AG04450 (cell line): ENCODE results near the gene OR6S1. TPM values are rescaled to one million over a fixed set of nuclear protein-coding genes. Genes with fewer than 3 reads are reported as not detected.
A peak's percentile ranks its signal among the peaks of the same experiment; 100 is the strongest.

Experiments used
- CTCF ChIA-PET: fragments of 300-600, 350-600 bp; formaldehyde crosslinking; extraction: SDS; loops from one replicate; lab custom pipeline; 2022; ENCODE audit warnings: antibody characterized with exemption, inconsistent platforms; lab: Charles Lee
- POLR2A ChIA-PET: fragments of 350-600 bp; formaldehyde crosslinking; extraction: SDS; loops from one replicate; lab custom pipeline; 2021; ENCODE audit warnings: antibody characterized with exemption, inconsistent platforms; lab: Yijun Ruan, JAX
- DNase-seq: peaks from one replicate; pipeline ENCODE4 v3.0.0-alpha.2; 2011; ENCODE audit warnings: low read depth, low spot score
- H3K27ac ChIP-seq: one replicate; pipeline ENCODE4 v1.5.1; 2012; ENCODE audit warnings: low read depth, low read length, control low read depth
- H3K27me3 ChIP-seq: one replicate; pipeline ENCODE4 v1.6.0; 2012; ENCODE audit warnings: low read length; ENCODE audit not compliant: control insufficient read depth, insufficient read depth
- H3K4me3 ChIP-seq: 2 replicates; pipeline ENCODE4 v1.5.1; 2011; ENCODE audit warnings: mild to moderate bottlenecking, low read depth, low read length, control low read depth
- H3K9me3 ChIP-seq: 2 replicates; pipeline ENCODE4 v1.5.1; 2012; ENCODE audit warnings: low read length; ENCODE audit not compliant: control insufficient read depth, insufficient read depth
- polyA plus RNA-seq: library from polyadenylated mRNA; depleted of rRNA; stranded (reverse); fragments of >200 nt; gene quantifications from 2 replicates; pipeline ENCODE4 v1.2.3, GENCODE V29; 2011
- TF ChIP-seq, protein P1 (sequence below): IDR thresholded peaks from 2 replicates; pipeline ENCODE4 v1.5.1; 2011; ENCODE audit warnings: low read depth, low read length, control low read depth, inconsistent platforms

Gene OR6S1
- polyA plus RNA-seq, 1 experiment: not detected

DNA sequence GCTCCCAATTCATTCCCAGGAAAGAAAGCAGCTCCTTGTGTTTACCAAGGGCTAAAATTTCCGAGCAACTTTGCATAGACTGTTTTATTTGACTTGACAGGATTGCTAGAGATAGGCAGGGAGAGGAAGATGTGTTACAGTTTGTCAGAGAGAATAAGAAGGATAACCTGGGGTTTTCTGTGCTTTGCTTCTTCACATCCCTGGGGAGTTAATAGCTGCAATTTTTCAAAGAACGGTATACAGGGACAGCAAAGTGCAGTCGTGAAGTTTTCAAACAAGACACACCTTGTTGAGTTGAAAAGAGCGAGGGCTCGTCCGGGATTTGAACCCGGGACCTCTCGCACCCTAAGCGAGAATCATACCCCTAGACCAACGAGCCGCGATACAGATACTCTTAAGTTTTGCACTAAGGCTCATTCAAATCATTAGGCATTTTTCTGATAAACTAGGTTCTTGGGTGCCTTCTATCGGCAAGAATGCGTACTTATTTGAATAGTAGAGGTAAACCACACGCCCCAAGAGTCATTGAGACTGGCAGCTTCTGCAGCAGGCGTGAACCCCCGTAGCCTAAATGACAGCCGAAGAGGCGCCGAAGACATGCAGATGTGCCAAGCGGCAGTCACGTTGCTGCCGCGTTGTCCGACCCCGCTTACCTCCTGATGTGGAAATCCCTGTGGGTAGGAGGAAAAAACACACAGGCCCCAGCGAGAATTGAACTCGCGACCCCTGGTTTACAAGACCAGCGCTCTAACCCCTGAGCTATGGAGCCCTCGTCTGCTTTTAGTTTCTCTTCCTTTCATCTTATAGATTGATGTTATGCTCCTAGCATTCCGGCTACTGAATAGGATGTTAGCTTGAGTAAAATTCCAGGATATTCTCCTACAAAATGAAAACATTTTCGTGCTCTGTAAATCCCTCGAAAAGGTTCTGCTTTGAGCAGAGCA is 28.1 kb downstream of the OR6S1 start:
- peak overlapping the region; percentile 70 for H3K4me3 ChIP-seq
- no peaks in the 10 kb centered on the region for H3K9me3 ChIP-seq
- DNase-seq: peak; percentile 97
- TF ChIP-seq, protein P1, sequence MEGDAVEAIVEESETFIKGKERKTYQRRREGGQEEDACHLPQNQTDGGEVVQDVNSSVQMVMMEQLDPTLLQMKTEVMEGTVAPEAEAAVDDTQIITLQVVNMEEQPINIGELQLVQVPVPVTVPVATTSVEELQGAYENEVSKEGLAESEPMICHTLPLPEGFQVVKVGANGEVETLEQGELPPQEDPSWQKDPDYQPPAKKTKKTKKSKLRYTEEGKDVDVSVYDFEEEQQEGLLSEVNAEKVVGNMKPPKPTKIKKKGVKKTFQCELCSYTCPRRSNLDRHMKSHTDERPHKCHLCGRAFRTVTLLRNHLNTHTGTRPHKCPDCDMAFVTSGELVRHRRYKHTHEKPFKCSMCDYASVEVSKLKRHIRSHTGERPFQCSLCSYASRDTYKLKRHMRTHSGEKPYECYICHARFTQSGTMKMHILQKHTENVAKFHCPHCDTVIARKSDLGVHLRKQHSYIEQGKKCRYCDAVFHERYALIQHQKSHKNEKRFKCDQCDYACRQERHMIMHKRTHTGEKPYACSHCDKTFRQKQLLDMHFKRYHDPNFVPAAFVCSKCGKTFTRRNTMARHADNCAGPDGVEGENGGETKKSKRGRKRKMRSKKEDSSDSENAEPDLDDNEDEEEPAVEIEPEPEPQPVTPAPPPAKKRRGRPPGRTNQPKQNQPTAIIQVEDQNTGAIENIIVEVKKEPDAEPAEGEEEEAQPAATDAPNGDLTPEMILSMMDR: peak; percentile 76
- POLR2A ChIA-PET: interaction anchor here (1.1 to 1.7 kb wide), 5 partner anchors 68 to 270 kb away, joined by 3 to 13 read pairs (median 5); partner anchors contain the start of genes PARP2 and PNP
- CTCF ChIA-PET: interaction anchor here (0.6 to 3.2 kb wide), 15 partner anchors 10 to 993 kb away, joined by 3 to 26 read pairs (median 4); partner anchors contain the start of genes CCNB1IP1, PARP2 and RNASE4
- peak overlapping the region; percentile 42 for H3K27ac ChIP-seq
- H3K27me3 ChIP-seq: no peaks in the 10 kb centered on the region

DNA sequence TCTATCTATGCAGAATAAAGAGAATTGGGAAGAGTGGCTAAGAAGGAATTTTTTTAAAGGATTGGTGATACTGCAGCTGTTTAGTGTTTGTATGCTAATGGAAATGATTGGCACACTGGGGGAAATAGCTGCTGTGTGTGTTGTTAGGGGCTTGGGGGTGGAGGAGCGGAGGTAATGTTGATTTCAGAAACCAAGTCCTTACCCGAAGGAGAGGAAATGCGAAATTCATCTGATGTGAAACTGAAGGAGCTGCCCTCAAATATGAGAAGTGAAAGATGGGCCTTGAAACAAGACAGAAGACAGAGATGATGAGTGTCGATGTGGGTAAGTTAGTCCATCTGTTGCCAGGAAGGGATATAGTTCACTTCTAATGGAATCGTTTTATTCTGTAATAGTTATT is 29.1 kb downstream of the OR6S1 start:
- H3K27me3 ChIP-seq: no peaks in the 10 kb centered on the region
- H3K4me3 ChIP-seq: no peak overlapping the region
- TF ChIP-seq, protein P1: no peak
- DNase-seq: no peak
- CTCF ChIA-PET: interaction anchor here (0.6 to 3.2 kb wide), 10 partner anchors 11 to 994 kb away, joined by 3 to 26 read pairs (median 8); partner anchors contain the start of genes CCNB1IP1 and PARP2
- no peaks in the 10 kb centered on the region for H3K9me3 ChIP-seq
- no peak overlapping the region for H3K27ac ChIP-seq
- POLR2A ChIA-PET: interaction anchor here (0.7 to 1.7 kb wide), 4 partner anchors 78 to 269 kb away, joined by 3 to 13 read pairs (median 4); partner anchors contain the start of genes PARP2 and PNP

DNA sequence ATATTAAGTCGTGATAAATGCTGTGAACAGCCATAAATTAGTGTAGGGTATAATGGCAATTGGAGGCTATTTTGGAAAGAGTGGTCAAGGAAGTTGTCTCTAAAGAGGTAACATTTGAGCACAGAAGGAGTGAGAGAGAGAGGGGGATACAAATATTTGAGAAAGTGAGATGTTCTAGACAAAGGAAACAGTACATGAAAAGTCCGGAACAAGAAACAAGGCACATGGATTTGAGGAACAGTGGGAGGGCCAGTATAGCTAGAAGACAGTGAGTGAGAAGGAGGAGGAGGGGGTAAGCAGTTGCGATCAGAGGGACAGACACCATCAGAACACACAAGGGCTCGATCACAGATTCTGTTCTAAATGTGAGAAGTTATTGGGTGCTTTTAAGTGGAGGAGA is 30.2 kb downstream of the OR6S1 start:
- TF ChIP-seq, protein P1: no peak
- no peak overlapping the region for H3K27ac ChIP-seq
- DNase-seq: no peak
- no peaks in the 10 kb centered on the region for H3K9me3 ChIP-seq
- POLR2A ChIA-PET: no interaction called here
- no peak overlapping the region for H3K4me3 ChIP-seq
- H3K27me3 ChIP-seq: no peaks in the 10 kb centered on the region
- CTCF ChIA-PET: interaction anchor here (0.6 to 7.9 kb wide), 3 partner anchors 197 to 285 kb away, joined by 3 to 71 read pairs (median 58); partner anchors contain the start of gene TEP1

DNA sequence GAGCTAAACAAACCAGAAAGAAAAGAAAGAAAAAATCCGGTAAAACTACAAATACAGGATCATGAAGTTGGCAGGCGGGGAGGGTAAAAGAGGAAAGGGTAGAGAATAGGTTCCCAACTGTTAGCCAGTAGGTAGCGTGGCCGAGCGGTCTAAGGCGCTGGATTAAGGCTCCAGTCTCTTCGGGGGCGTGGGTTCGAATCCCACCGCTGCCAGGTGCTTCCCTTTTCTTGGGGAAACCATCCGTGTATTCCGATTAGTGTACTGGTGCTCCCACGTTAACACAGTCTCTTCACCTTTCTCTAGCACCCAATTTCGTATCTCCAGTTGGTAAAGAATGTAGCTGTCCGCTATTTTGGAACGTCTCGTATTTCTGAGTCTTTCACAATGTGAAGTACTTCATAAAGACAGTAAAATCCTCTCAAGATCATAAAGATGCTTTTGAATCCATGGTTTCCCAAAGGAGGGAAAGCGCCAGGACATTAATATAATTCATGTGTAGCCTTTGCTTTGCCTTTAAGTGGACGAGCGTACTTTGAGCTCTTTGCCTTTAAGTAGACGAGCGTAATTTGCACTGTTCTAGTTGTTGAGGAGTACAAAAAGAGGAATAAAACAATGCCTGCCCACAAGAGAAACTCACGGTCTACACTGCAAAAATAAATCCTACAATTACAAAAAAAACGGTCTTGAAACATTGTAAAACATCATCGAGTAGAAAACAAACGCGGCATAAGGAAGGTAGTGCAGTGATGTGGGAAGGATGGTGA is 31.3 kb downstream of the OR6S1 start:
- peak; percentile 48 for DNase-seq
- TF ChIP-seq, protein P1: no peak; the same call in 1 of the 2 replicates
- H3K9me3 ChIP-seq: no peaks in the 10 kb centered on the region
- CTCF ChIA-PET: interaction anchor here (0.6 to 7.9 kb wide), 20 partner anchors 21 to 361 kb away, joined by 3 to 71 read pairs (median 4); partner anchors contain the start of genes CCNB1IP1, PARP2 and TEP1
- POLR2A ChIA-PET: interaction anchor here (0.8 kb wide), 1 partner anchor 267 kb away, joined by 4 read pairs; the partner anchor contains the start of gene PARP2
- no peak overlapping the region for H3K27ac ChIP-seq
- H3K4me3 ChIP-seq: peak overlapping the region; percentile 82
- H3K27me3 ChIP-seq: no peaks in the 10 kb centered on the region
